ENCODE results near the gene TLN1.
A peak's percentile ranks its signal among the peaks of the same experiment; 100 is the strongest.

The TLN1 gene

DNA sequence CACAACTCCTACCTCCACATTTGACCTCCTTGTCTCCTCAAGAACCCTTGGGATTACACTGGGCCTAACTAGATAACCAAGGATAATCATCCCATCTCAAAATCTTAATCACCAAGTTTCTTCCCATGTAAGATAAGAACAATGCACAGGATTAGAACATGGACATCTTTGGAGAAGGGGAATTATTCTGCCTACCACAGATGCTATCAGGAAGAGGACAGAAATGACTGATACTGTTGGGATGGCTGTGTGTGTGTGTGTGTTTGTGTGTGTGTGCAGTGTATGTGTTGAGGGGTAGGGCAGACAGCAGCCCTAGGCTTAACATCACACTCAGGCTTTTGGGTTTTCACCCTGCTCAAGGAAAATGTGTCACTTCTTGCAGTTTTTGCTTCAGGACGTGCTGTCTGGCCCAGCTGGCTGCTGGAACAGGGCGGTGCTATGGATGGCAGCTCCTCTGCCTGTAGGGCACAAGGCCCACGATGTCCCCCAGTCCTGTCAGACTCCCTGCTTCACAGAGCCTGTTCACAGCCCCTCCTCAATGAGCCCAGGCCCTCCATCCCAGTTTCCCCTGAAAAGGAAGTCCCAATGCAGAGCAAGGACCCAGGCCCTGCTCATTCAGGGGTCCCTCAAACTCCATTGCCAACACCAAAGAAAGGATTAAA lies 50.5 kb downstream of the TLN1 start:
- no peak for DNase-seq

DNA sequence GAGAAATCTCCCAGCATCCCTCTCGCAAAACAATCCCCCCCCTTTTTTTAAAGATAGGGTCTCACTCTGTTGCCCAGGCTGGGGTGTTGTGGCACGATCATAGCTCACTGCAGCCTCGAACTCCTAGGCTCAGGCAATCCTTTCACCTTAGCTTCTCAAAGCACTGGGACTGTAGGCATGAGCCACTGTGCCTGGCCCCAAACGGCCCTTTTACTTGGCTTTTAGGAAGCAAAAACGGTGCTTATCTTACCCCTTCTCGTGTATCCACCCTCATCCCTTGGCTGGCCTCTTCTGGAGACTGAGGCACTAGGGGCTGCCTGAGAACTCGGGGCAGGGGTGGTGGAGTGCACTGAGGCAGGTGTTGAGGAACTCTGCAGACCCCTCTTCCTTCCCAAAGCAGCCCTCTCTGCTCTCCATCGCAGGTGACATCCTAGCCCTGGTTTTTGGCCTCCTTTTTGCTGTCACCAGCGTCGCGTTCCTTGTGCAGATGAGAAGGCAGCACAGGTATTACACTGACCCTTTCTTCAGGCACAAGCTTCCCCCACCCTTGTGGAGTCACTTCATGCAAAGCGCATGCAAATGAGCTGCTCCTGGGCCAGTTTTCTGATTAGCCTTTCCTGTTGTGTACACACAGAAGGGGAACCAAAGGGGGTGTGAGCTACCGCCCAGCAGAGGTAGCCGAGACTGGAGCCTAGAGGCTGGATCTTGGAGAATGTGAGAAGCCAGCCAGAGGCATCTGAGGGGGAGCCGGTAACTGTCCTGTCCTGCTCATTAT lies 51.5 kb downstream of the TLN1 start:
- DNase-seq, result peak; percentile 89

DNA sequence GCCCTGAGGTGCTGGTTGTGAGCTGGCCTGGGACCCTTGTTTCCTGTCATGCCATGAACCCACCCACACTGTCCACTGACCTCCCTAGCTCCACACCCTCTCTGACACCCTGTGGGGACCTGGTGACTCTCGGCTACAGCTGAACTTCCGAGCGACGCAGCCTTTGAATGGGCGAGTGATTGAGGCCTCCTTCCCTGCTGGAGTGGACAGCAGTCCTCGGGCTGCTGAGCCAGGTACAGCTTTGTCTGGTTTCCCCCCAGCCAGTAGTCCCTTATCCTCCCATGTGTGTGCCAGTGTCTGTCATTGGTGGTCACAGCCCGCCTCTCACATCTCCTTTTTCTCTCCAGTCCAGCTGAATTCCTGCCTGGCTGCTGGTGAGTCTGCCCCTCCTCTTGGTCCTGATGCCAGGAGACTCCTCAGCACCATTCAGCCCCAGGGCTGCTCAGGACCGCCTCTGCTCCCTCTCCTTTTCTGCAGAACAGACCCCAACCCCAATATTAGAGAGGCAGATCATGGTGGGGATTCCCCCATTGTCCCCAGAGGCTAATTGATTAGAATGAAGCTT lies 52.1 kb downstream of the TLN1 start:
- DNase-seq, result no peak

DNA sequence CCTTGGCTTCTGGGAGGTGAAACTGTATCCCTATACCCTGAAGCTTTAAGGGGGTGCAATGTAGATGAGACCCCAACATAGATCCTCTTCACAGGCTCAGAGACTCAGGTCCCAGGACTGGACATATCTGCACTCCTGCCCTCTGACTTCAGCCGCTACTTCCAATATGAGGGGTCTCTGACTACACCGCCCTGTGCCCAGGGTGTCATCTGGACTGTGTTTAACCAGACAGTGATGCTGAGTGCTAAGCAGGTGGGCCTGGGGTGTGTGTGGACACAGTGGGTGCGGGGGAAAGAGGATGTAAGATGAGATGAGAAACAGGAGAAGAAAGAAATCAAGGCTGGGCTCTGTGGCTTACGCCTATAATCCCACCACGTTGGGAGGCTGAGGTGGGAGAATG lies 52.9 kb downstream of the TLN1 start:
- DNase-seq, result no peak

DNA sequence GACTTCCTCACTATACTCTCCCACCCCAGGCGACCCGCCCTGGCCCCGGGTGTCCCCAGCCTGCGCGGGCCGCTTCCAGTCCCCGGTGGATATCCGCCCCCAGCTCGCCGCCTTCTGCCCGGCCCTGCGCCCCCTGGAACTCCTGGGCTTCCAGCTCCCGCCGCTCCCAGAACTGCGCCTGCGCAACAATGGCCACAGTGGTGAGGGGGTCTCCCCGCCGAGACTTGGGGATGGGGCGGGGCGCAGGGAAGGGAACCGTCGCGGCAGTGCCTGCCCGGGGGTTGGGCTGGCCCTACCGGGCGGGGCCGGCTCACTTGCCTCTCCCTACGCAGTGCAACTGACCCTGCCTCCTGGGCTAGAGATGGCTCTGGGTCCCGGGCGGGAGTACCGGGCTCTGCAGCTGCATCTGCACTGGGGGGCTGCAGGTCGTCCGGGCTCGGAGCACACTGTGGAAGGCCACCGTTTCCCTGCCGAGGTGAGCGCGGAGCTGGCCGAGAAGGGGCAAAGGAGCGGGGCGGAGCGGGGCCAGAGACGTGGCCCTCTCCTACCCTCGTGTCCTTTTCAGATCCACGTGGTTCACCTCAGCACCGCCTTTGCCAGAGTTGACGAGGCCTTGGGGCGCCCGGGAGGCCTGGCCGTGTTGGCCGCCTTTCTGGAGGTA lies 56.1 kb downstream of the TLN1 start:
- DNase-seq, result no peak

DNA sequence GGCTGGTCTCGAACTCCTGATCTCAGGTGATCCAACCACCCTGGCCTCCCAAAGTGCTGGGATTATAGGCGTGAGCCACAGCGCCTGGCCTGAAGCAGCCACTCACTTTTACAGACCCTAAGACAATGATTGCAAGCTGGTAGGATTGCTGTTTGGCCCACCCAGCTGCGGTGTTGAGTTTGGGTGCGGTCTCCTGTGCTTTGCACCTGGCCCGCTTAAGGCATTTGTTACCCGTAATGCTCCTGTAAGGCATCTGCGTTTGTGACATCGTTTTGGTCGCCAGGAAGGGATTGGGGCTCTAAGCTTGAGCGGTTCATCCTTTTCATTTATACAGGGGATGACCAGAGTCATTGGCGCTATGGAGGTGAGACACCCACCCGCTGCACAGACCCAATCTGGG lies 56.8 kb downstream of the TLN1 start:
- no peak for DNase-seq

DNA sequence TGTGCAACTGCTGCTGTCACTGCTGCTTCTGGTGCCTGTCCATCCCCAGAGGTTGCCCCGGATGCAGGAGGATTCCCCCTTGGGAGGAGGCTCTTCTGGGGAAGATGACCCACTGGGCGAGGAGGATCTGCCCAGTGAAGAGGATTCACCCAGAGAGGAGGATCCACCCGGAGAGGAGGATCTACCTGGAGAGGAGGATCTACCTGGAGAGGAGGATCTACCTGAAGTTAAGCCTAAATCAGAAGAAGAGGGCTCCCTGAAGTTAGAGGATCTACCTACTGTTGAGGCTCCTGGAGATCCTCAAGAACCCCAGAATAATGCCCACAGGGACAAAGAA lies 58.0 kb downstream of the TLN1 start:
- DNase-seq, result no peak

DNA sequence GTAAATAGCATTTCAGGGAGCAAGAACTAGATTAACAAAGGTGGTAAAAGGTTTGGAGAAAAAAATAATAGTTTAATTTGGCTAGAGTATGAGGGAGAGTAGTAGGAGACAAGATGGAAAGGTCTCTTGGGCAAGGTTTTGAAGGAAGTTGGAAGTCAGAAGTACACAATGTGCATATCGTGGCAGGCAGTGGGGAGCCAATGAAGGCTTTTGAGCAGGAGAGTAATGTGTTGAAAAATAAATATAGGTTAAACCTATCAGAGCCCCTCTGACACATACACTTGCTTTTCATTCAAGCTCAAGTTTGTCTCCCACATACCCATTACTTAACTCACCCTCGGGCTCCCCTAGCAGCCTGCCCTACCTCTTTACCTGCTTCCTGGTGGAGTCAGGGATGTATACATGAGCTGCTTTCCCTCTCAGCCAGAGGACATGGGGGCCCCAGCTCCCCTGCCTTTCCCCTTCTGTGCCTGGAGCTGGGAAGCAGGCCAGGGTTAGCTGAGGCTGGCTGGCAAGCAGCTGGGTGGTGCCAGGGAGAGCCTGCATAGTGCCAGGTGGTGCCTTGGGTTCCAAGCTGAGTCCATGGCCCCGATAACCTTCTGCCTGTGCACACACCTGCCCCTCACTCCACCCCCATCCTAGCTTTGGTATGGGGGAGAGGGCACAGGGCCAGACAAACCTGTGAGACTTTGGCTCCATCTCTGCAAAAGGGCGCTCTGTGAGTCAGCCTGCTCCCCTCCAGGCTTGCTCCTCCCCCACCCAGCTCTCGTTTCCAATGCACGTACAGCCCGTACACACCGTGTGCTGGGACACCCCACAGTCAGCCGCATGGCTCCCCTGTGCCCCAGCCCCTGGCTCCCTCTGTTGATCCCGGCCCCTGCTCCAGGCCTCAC lies 58.6 kb downstream of the TLN1 start, which contains the start of gene CA9:
Gene CA9, plus strand, starts transcription at position 797 of the 893 bp plus-strand sequence. Its CDS starts 32 bp downstream, at position 829.
- no peak for DNase-seq

DNA sequence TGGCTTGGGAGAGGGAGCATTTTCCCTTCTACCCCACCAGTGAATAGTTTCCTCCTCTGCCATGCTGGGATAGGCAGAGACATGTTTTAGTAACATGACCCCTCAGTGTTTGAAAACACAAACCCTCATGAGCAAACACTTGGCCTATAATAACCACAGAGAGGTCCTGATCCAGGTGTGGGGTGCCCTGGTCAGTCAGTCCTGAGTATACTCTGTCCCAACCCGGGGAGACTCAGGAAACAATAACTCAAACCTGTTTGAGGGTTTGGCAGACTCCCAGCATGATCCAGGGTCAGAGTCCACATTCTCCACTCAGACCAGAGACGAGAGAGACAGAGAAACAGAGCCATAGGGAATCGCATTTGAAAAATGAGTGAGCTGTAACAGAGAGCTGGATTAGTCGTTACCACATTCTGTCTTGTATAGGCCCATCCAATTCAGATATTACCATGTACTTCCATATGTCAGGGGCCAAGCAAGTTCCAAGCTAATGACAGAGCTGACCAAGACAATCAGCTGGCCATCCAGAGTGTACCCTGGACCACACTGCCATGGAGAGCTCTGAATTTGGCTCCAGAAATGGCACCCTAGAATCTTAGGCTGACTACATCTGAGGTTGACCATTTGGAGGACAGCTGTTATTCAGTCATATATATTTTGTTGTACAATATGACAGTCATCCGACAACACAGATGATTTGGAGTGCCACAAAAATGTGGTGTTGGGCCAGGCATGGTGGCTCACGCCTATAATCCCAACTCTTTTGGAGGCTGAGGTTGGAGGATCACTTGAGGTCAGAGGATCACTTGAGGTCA lies 62.5 kb downstream of the TLN1 start:
- DNase-seq, result no peak

DNA sequence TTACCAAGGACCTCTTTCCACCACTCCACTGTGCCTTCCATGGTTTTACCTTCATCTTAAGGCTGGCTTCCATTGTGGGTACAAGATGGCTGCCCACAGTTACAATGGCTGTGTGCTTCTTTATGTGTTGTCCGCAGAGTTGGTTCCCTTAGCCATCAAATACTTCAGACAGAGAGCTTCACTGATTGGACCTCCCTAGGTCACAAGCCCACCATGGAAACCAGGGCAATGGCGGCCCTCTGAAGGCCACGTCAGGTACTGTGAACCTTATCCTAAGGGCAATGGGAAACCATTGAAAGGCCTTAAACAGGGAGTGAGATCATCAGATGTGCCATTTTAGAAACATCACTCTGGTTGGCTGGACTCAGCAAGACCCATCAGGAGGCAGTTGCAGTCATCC lies 64.1 kb downstream of the TLN1 start:
- DNase-seq, result no peak

DNA sequence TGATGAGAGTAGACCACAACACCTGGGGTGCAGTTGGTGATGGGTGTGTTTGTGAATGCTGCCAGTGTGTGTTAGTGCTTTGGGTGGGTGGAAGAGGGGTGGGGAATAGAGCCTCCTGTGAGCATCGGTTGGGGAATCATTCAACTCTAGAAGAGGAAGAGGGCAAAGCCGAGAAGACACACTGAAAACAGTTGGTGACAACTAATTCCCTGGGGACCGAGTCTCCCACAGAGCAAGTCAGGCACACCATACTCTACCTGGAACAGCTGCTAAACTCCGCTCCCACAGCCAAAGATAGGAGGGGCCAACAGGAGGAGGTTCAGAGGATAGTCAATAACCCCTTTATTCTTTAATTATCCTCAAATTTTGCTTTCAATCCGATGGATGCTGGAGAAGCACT lies 65.4 kb downstream of the TLN1 start:
- no peak for DNase-seq

DNA sequence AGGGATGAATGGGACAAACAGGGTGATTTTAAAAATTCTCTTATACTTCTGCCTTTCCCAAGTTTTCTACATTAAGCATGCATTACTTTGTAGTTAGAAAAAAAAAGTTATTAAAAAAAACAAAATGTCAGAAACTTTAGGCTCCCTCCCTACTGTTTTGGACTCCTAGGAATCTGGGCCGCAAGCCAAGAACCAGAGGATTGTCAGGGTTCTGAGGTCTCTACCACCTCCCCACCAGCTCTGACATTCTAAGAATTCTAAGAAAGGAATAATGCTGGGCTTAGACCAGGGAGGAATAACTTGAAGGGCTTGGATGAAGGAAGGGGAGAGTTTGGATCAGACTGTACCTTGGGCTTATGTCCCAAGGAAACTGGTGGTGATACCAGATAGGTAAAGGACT lies 66.0 kb downstream of the TLN1 start:
- DNase-seq, result no peak

DNA sequence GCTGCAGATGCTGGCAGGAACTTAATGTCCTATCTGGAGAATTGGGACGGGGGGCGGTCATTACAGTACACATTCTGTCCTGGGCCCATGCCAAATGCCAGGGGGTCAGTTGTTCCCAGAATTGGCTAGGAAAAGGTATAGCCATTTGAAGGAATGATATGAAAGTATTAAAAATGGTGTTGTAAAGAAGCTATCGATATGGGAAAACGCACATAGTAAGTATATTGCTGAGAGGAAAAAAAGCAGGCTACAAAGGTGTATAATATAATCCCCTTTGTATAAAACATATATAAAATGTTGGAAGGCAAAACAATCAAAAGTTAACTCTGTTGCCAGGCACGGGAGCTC lies 66.5 kb downstream of the TLN1 start:
- no peak for DNase-seq

DNA sequence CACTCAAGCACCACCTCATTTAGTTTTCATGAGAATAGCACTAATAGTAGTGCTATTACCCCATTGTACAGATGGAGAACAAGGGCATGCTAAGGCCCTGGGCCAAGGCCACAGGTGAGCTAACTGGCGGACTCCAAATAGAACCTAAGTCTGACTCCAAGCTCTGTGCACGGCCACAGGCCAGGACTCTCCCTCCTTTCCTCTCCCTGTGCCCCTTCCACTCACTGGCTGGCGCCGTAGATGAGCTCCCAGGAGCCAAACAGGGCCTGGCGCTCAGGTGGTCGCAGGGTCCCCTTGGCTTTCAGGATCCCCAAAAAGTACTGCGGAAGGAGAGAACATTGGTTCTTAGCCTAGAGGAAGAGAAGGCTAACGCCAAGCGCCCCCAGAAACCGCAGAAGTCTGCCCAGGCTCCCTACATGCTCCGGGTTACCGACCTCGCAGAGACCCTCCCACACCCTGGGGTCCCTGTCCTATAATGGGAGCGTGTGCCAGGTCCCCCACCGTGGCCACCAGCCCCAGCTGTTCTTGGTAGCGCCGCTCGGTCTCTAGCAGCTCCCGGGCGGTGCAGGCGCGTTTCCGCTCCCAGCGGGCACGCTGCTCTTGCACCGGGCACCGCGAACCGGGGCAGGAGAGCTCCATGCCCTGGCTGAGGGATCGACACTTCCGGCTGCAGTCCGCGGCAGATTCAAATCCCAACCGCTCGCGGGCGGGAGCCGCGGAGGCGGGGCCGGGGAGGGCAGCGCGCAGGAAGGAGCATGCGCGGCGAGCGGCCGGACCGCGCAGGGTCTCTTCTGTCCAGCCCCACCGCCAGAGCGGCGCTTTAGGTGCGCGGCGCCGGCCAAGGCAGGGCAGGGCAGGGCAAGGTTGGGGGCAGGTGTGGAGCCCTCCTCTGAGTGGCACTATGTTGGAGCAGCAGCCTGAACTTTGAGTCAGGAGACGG lies 67.2 kb downstream of the TLN1 start, which contains the start of gene ARHGEF39:
Gene ARHGEF39, minus strand, starts transcription at position 665 of the 940 bp plus-strand sequence. Its CDS starts 26 bp downstream, at position 639.
- peak; percentile 66 for DNase-seq

DNA sequence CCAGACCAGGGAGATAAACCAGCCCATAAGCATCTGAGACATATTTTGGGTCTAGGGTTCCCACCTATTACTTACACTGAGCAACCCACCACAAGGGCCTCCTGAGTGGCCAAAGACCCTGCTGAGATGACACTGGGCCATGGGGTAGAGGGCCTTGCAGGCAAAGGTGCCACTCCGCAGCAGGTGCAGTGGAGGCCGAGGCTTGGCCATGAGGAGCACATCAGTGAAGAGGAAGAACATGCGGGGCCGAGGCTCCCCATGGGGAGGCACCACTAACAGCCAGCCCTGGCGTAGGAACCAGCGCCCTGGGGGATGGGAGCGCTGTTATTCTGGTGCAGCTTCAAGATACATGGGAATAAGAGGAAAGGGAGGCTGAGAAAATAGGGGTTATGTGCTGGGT lies 69.6 kb downstream of the TLN1 start:
- DNase-seq, result no peak

DNA sequence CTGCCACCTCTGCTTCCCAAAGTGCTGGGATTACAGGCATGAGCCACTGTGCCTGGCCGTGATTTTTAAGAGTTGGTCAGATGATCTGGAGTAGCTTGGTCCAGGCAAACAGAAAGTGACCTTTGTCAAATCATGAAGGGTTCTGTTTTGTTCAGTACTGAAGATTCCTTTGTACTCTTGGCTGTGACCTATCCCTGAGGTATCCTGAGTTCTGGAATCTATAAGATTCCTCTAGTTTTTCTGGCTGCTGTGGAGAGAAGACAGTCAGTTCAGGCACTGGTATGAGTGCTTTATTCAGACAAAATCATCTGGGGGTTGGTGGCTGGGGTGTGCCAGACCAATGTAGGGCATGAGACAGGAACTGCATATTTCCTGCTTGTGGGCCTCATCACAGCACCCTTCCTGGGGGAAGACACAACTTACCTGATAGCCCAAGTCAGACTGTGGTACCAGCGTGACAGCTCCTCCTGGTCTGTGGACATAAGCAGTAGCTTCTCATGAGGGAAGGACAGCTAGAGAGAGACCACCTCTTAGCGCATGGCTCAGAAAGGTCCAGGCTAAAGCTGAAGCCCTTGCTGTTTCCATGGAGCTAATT lies 70.1 kb downstream of the TLN1 start:
- DNase-seq, result no peak

DNA sequence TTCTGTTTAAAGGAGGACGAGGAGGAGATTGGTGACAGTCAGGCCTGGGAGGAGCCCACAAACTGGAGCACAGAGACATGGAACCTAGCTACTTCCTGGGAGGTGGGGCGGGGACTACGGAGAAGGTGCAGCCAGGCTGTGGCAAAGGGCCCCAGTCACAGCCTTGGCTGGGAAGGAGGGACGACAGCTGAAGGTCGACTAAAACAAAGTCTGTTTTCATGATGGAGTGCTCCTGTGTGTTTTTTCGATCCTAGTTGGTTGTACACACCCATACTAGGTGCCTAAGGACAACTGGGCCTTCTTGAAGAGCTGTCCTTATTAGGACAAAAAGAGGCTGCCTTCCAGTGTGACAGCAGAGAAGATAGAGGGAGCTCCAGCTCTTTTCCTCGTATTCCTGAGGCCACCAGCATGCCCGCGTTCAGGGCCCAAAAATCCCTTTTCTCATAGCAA lies 71.0 kb downstream of the TLN1 start:
- no peak for DNase-seq

DNA sequence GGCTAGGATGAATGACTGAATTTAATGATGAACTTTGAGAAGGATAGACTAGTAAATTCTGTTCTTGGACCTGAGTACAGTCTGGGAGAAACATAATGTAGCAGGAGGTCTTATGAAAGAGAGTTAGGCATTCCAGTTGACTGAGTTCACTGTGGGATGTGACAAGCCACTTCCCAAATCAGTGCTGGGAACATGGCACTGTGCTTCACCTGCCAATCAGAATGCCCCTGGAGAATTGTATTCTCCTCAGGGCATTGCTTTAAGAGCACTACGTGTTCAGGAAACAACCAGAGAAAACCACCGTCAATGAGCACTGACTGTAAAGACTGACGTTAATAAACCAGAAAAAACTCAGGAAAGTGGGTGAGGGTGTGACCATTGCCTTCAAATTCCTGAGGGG lies 72.7 kb downstream of the TLN1 start:
- DNase-seq, result no peak

DNA sequence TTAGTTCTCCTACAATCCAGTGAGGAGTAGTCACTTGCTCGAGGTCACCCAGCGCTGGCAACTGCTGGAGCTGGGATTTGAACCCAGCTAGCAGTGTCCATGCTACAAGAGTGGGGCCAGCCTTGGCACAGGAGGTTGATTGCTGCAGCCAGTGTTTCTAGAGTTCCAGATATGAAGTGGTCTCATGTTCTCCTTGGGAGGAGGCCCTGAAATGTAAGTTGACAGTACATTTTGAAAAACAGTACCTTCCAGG lies 73.1 kb downstream of the TLN1 start:
- DNase-seq, result no peak

DNA sequence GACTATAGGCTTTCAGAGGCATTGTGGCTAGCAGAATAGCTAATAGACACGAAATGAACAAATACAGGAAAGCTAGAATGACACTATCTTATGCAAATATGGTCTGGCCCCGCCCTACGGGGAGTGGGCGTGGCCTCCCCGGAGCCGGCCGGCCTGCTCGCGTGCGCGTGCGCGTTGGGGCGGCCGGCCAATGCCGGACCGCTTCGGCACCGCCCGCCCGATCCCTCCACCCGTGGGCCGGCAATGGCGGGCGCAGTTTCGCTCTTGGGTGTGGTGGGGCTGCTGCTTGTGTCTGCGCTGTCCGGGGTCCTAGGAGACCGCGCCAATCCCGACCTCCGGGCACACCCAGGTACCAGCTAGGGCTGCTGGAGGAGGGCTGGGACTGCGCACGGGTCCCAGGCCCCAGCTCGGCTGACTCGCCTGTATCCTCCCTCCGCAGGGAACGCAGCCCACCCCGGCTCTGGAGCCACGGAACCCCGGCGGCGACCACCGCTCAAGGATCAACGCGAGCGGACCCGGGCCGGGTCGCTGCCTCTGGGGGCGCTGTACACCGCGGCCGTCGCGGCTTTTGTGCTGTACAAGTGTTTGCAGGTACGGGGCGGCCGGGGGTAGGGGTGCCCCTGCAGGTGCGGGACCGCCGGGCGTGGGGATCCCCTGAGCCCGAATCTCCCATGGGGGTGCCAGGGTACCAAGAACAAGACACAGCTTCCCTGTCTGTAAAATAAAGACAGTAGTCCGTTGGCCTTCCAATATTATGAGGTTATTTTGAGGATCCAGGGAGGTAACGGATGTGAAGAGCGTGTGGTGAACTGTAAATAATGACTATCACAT lies 73.6 kb downstream of the TLN1 start, which contains the start of gene CCDC107:
Gene CCDC107, plus strand, starts transcription at position 156 of the 831 bp plus-strand sequence. Its CDS starts 88 bp downstream, at position 244.
- peak; percentile 50 for DNase-seq
